Gastrocnemius medialis (tissue), 4 donors: ENCODE measurements around the gene SLC40A1.

Source experiments
- POLR2A ChIP-seq, 2 donors: fragments of 450-650 bp; IDR thresholded peaks; one replicate each; pipeline ENCODE4 v1.6.1; 2017; ENCODE audit warnings: antibody characterized with exemption in 2 of 2, mild to moderate bottlenecking in 2 of 2, moderate library complexity in 2 of 2
- TF ChIP-seq, protein P1 (sequence below), 5 experiments: fragments of 450-650 bp in 3 of 5; fragments of 200-600 bp in 2 of 5; sonication (generic) in 2 of 5; IDR thresholded peaks in 4 of 5; conservative IDR thresholded peaks in 1 of 5; 1 replicate in 4 of 5; 2 replicates in 1 of 5; pipeline ENCODE4 v1.5.1; 2016 to 2019; ENCODE audit warnings: antibody characterized with exemption in 5 of 5, mild to moderate bottlenecking in 3 of 5, moderate library complexity in 3 of 5

DNA sequence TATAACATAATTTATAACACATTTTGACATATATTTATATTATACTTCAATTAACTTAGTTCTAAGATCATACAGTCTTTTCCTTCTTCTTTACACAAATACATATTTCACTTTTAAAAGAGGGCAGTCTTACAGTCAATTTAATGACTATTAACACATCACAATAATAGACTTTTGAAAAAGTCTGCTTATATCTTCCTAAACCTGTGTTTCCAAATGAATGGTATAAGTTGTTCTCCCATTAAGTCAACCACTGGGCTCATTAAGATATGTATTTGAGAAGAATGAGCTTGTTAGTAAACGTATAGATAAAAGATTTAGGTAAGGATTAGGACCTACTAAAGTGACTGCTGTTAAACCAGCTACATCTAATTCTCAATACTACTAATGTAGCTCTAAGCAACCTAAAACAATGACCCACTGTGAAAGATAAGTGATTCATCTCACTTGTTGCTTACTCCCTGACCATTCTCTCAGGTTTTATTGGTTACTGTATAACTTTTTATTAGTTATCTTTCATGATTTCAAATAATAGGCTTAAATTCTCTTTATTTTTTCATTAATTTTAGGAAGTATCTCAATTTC lies 27.0 kb downstream of the SLC40A1 start:
- no peak for TF ChIP-seq POLR2A (IDR thresholded peaks at IDR 0.05)
- TF ChIP-seq, protein P1, sequence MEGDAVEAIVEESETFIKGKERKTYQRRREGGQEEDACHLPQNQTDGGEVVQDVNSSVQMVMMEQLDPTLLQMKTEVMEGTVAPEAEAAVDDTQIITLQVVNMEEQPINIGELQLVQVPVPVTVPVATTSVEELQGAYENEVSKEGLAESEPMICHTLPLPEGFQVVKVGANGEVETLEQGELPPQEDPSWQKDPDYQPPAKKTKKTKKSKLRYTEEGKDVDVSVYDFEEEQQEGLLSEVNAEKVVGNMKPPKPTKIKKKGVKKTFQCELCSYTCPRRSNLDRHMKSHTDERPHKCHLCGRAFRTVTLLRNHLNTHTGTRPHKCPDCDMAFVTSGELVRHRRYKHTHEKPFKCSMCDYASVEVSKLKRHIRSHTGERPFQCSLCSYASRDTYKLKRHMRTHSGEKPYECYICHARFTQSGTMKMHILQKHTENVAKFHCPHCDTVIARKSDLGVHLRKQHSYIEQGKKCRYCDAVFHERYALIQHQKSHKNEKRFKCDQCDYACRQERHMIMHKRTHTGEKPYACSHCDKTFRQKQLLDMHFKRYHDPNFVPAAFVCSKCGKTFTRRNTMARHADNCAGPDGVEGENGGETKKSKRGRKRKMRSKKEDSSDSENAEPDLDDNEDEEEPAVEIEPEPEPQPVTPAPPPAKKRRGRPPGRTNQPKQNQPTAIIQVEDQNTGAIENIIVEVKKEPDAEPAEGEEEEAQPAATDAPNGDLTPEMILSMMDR (IDR thresholded peaks at IDR 0.05 in 4 of 5, conservative IDR thresholded peaks at IDR 0.05 in 1 of 5), result no peak
